HG03460 (cell line): Measurements from ENCODE around the gene MUCL3.
A peak's percentile ranks its signal among the peaks of the same experiment; 100 is the strongest.
"Not testable (repeated sequence)": the region's sequence is repeated elsewhere in the genome, so short reads cannot be mapped to it uniquely, and the experiment has no call there.

Experiments
- ATAC-seq: cut with Tn5 transposase; IDR thresholded peaks from one replicate; pipeline ENCODE4 v1.9.1; 2021; ENCODE audit not compliant: unreplicated experiment

MUCL3 gene, protein sequence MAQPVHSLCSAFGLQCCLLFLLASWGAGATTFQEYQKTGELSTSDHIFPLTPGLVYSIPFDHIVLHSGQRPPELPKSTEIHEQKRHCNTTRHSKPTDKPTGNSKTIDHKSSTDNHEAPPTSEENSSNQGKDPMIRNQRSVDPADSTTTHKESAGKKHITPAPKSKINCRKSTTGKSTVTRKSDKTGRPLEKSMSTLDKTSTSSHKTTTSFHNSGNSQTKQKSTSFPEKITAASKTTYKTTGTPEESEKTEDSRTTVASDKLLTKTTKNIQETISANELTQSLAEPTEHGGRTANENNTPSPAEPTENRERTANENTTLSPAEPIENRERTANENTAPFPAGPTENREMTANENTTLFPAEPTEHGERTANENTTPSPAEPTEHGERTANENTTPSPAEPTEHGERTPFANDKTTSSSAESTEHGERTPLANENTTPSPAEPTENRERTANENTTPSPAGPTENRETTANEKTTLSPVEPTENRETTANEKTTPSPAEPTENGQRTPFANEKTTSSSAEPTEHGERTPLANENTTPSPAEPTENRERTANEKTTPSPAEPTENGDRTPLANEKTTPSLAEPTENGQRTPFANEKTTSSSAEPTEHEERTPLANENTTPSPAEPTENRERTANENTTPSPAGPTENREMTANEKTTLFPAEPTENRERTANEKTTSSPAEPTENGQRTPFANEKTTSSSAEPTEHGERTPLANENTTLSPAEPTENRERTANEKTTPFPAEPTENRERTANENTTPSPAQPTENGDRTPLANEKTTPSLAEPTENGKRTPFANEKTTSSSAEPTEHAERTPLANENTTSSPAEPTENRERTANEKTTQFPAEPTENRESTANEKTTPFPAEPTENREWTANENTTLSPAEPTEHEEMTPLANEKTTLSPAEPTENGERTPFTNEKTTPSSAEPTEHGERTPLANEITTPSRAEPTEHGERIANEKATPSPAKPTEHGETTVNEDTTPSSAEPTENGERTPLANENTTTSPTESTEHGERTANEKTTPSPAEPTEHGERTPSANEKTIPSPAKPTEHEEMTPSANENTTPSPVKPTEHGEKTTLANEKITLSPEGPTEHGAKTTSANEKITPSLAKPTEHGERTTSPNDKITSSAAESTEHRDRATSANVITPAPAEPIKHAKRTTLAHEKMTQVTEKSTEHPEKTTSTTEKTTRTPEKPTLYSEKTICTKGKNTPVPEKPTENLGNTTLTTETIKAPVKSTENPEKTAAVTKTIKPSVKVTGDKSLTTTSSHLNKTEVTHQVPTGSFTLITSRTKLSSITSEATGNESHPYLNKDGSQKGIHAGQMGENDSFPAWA (N-terminal part only)

DNA sequence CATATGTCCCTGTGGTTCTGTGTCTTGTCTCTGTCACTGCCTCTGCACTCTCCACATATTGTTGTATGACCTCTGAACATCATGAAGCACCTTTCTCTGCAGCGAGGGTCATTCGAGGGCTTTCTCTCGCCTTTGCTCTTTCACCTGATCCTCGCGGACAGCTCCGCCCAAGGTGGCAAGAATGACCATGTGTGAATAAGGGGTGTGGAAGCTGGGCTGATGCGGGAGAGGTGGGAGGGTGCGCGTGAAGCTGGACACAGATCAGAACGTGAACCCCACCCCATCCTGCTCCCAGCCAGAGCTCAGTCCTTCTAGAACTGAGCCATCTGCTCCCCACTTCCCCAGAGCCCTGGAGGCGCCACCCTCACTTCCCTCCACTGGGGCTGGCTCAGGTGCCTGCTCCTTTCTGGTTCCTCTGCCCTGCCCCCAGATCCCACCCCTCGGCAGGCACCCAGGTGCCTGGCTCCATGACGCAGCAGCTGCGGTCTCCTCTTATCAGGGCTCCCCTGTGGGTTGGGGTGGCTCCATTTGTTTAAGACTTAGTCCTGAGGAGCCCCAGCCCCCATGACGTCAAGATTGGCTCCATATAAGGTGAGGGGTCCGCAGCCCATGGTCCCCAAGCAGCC is at the start of gene MUCL3:
Gene MUCL3, plus strand, starts transcription at position 613 of the 626 bp plus-strand sequence. CDS start 27 bp downstream, outside the sequence.
- no peak for ATAC-seq

DNA sequence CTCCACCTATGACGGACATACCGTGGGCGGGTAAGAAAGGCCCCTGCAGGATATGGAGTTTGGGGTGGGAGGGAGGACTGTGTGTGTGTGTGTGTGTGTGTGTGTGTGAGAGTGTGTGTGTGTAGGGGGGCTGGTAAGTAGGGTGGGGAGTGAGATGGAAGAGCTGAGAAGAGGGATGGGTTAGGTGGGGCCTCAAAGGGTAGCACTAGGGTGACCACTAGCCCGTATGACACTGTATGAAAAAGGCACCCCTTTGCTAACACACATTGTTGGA is 49.4 kb upstream of the MUCL3 start:
- ATAC-seq: no peak

DNA sequence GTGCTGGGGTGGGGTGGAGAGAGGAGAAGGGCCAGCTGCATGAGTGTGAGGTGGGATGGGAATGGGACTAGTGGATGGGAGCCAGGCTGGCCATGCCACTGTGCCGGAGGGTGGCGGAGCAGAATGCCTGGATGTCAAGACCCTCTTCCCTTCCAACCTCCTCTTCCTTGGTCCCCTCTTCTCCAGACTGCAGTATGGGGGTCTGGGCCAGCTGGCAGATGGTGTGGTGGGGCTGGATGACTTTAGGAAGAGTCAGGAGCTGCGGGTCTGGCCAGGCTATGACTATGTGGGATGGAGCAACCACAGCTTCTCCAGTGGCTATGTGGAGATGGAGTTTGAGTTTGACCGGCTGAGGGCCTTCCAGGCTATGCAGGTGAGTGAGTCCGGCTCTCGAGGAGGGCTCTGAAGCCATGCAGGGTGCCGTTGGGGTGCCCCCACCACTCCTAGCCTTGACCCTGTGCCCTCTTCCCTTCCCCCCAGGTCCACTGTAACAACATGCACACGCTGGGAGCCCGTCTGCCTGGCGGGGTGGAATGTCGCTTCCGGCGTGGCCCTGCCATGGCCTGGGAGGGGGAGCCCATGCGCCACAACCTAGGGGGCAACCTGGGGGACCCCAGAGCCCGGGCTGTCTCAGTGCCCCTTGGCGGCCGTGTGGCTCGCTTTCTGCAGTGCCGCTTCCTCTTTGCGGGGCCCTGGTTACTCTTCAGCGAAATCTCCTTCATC is 48.8 kb upstream of the MUCL3 start:
- ATAC-seq: no peak

DNA sequence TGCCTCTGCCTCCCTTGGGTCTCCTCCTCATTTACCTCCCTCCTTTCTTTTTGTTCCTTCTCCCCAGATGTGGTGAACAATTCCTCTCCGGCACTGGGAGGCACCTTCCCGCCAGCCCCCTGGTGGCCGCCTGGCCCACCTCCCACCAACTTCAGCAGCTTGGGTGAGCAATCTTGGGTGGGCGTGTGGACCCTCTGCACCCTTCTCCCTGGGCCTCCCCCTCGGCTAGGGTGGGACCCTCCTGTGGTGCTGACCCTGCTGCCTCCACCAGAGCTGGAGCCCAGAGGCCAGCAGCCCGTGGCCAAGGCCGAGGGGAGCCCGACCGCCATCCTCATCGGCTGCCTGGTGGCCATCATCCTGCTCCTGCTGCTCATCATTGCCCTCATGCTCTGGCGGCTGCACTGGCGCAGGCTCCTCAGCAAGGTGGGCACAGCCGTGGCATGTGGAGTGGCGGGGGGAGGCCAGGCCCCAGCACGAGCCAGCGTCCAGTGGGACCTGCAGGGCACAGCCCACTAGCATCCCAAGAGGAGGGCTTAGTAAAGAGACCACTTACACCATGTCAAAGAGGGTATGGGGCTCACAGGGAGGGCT is 47.7 kb upstream of the MUCL3 start:
- ATAC-seq: no peak

DNA sequence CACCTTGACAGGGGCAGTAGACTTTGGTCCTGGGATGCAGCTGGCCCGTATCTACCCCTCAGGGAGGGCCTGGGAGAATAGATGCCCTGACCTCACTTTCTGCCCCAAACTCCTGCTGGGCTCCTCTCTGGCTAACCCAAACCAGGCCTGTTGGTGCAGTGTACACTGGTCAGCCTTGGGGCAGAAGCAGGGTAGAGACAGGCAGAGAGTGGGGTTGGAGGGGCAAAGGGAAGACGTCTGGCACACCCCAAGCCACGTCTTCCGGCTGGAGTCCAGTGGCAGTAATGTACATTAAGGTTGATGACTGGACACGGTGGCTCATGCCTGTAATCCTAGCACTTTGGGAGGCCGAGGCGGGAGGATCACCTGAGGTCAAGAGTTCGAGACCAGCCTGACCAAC is 47.1 kb upstream of the MUCL3 start:
- ATAC-seq: no peak

DNA sequence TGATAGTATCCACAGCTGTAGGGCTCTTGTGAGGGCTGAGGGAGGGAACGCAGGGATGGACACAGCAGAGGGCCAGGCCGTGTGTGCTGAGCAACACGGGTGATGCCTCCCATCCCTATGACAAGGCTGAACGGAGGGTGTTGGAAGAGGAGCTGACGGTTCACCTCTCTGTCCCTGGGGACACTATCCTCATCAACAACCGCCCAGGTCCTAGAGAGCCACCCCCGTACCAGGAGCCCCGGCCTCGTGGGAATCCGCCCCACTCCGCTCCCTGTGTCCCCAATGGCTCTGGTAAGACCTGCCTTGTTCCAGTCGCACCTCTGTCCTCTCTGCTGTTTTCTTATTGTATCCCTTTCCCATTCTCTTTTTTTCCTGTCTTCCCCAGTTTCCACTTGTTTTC is 46.4 kb upstream of the MUCL3 start:
- no peak for ATAC-seq

DNA sequence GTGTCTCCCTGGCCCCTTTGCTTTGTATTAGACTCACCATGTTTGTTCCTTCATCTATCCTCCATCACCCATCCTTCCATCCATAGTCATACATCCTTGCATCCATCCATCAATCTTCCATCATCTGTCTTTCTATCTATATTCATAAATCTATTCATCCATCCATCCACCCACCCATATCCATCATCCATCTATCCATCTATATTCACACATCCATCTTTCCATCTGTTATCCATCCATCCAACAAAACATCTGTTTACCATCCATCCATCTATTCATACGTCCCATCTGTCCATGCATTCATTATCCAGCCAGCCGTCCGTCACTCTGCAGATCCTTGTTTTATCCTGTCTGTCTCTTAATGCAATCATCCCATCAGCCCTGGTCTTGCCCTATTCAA is 45.8 kb upstream of the MUCL3 start:
- ATAC-seq: no peak

DNA sequence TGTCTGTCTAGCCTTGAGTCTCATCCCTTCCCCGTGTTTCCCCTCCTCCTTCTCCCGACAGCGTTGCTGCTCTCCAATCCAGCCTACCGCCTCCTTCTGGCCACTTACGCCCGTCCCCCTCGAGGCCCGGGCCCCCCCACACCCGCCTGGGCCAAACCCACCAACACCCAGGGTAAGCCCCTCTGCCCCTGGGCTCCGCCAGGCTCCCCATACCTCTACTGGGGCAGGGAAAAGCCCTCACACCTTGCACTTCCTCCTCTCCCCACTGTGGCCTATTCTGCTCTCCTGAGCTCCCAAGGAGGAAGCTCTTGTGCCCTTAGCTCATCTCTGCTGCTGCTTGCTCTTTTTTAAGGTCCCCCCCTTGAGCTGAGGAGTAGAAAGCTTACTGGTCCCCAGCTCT is 45.4 kb upstream of the MUCL3 start:
- ATAC-seq: no peak

DNA sequence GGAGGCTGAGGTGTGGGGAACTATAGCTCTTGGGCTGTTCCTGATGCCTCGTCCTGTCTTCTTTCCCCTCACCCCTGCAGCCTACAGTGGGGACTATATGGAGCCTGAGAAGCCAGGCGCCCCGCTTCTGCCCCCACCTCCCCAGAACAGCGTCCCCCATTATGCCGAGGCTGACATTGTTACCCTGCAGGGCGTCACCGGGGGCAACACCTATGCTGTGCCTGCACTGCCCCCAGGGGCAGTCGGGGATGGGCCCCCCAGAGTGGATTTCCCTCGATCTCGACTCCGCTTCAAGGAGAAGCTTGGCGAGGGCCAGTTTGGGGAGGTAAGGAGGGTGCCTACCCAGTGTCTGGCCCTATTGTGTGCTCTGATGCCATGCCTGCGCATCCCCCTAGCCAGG is 44.2 kb upstream of the MUCL3 start:
- ATAC-seq: no peak

DNA sequence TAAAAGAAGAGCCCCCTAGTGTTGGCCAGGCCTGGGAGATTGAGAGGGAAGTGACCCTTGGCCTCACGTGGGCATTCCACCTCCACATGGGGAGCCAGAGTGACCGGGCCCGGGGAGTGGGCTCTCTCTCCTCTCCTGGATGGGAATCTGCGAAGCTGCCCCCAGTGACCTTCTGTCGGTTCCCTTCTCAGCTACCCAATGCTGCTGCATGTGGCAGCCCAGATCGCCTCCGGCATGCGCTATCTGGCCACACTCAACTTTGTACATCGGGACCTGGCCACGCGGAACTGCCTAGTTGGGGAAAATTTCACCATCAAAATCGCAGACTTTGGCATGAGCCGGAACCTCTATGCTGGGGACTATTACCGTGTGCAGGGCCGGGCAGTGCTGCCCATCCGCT is 42.9 kb upstream of the MUCL3 start:
- ATAC-seq: no peak

DNA sequence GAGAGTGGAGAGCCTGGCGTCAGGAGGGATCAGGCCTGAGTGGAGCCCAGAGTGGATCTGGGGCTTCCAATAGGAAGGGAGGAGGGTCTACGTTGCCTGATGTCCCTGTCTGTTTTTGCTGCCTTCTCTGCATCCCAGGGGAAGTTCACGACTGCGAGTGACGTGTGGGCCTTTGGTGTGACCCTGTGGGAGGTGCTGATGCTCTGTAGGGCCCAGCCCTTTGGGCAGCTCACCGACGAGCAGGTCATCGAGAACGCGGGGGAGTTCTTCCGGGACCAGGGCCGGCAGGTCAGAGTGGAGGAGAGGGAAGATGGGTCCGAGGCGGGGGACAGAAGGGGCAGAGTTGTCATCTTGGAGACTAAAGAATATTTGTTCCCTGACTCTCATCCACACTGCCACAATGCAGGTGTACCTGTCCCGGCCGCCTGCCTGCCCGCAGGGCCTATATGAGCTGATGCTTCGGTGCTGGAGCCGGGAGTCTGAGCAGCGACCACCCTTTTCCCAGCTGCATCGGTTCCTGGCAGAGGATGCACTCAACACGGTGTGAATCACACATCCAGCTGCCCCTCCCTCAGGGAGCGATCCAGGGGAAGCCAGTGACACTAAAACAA is 41.9 kb upstream of the MUCL3 start:
- no peak for ATAC-seq

DNA sequence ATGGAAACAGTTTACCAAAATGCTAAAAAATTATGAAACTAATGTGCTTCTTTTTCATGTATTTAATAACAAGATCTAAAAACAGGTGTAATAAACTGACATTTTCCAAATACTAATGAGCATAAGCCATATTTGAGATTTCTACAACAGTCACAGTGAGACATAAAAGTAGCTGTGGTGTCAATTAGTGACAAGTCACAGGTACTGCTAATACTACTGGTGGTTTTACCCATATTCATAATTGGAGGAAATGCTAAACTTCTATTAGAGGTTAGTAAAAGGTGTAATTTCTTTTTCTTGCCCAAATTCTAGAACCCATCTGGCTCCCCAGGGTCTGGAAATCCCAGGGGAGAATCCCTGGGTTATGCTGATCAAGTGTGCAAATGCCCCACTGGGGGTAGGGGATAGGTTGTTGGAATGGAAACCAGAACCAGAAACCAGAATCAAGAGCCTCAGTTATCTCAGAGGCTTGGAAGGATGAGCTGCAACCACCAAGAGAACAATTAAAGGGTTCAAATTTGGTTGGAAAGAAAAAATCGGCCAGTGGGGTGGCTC is 39.8 kb upstream of the MUCL3 start:
- ATAC-seq: no peak

DNA sequence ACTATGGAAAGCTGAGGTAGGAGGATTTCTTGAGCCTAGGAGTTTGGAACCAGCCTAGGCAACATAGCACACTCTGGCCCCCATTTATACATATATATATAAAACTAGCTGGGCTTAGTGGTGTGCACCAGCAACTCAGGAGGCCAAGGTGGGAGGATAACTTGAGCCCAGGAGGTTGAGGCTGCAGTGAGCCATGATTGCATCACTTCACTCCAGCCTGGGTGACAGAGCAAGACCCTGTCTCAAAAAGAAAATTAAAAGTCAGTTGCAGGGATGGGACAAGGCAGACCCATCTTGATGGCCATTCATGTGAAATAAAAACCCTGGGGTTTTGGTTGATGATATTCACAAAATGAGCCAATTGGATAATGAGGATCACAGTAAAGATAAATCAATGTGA is 39.3 kb upstream of the MUCL3 start:
- no peak for ATAC-seq

DNA sequence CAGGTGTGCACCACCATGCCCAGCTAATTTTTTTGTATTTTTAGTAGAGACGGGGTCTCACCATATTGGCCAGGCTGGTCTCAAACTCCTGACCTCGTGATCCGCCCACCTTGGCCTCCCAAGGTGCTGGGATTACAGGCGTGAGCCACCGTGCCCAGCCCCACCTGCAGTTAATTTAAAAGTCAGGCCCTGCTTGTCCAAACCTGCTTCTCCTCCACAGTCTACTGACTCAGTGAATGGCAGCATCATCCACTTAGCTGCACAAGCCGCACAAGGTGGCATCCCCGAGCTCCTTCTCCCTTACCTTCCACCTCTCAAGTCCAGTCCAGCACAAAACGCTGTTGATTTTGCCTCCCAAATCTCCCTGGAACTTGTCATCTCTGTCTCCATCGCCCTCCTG is 38.6 kb upstream of the MUCL3 start:
- not testable (repeated sequence) for ATAC-seq

DNA sequence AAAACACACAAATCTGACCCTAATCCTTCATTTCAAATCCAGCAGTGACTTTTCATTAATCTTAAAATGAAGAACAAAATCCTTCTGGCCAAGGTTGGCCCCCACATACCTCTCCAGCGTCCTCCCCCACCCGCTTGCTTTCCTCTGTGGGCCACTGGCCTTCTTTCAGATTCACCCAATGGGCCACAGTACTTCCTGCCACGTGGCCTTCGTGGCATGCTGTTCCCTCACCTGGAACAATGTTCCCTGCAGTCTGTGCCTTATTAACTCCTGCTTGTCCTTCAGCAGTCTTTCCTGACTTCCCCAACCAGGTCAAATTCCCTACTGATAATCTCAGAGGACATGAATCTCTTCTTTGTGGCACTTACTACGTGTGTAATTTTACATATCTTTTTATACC is 38.1 kb upstream of the MUCL3 start:
- ATAC-seq: no peak

DNA sequence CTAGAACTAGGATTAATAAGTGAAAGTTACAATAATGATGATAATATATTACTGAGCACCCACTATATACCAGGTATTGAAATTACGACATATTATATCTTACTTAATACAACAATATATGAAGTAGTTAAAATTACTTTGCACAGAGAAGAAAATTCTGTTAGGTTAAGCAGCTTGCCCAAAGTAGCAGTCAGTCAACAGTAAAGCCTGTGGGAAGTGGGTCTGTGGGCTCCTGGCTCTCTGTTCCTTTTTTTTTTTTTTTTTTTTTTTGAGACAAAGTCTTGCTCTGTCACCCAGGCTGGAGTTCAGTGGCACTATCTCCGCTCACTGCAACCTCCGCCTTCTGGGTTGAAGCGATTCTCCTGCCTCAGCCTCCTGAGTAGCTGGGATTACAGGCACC is 37.5 kb upstream of the MUCL3 start:
- no peak for ATAC-seq

DNA sequence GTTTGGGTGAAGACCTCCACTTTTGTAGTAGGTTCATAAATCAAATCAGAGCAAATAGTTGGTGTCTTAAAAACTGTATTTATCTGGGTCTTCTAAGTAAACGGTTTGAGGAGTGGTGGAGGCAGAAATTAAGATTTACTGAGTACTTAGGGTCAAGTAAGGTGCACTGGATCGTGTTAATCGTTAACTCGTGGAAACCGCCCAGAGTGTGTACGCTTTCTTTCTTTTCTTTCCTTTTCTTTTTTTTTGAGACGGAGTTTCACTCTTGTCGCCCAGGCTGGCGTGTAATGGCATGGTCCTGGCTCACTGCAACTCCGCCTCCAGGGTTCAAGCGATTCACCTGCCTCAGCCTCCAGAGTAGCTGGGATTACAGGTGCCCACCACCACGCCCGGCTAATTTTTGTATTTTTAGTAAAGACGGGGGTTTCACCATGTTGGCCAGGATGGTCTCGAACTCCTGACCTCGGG is 33.4 kb upstream of the MUCL3 start:
- not testable (repeated sequence) for ATAC-seq

DNA sequence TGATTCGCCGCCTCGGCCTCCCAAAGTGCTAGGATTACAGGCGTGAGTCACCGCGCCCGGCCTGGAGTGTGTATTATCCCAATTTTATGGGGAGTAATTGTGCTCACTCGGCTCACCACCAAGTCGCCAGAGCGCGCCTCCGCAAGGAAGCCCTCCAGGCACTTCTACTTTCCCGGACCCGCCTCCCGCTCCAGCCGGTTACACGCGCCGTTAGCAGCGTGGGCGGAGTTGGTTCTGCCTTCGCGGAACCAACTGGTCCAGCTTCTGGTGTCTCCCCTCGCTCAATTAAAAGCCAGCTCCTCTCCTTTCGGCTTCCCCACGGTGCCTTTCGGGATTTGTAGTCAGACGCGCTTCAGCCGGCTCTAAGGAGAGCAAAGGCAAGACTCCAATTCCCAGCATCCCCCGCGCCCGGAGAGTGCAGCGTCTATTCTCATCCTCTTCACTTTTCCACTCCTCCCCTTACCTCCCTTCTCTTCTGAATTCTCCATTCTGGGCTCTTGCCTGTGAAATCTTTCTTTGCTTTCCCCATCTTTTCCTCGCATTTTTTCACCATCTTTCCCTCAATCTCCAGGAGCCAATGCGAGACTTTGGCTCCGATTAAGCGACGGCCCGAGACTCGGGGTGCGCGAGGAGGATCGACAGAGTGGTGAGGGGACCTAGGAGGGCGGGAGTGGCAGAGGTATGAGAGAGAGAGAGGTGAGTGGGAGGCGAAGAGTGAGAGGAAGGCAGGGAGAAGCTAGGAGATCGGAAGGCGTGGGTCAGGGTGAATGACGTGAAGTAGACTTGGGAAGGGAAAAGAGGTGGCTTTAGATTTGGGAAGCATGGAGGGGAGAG is 32.8 kb upstream of the MUCL3 start, which contains the start of gene GTF2H4:
Gene GTF2H4, plus strand, starts transcription at position 450 of the 834 bp plus-strand sequence.
- peak; percentile 96 for ATAC-seq
